KMS-11 (cell line): ENCODE measurements around the gene YWHAQ.

Source experiments
- H2AFZ ChIP-seq: fragments of 200-600 bp; sonication (generic); 2 replicates; pipeline ENCODE4 v1.6.1; 2016; ENCODE audit warnings: antibody characterized with exemption, mixed run types, low read depth
- H3K27ac ChIP-seq: fragments of 200-600 bp; sonication (generic); 2 replicates; pipeline ENCODE4 v1.6.1; 2016; ENCODE audit warnings: mild to moderate bottlenecking, mixed run types
- H3K27me3 ChIP-seq: fragments of 200-600 bp; sonication (generic); 2 replicates; pipeline ENCODE4 v1.6.1; 2017; ENCODE audit warnings: mild to moderate bottlenecking, low read depth, mixed run types, moderate library complexity; ENCODE audit not compliant: insufficient read depth
- H3K36me3 ChIP-seq: fragments of 200-600 bp; sonication (generic); 2 replicates; pipeline ENCODE4 v1.6.1; 2017; ENCODE audit warnings: mild to moderate bottlenecking, mixed run types; ENCODE audit not compliant: insufficient read depth
- H3K4me1 ChIP-seq: fragments of 200-600 bp; sonication (generic); 2 replicates; pipeline ENCODE4 v1.6.1; 2016; ENCODE audit warnings: mild to moderate bottlenecking, low read depth, mixed run types; ENCODE audit not compliant: poor library complexity, severe bottlenecking
- H3K4me2 ChIP-seq: fragments of 200-600 bp; sonication (generic); 2 replicates; pipeline ENCODE4 v1.7.0; 2016; ENCODE audit warnings: mild to moderate bottlenecking, mixed run types
- H3K4me3 ChIP-seq: fragments of 200-600 bp; sonication (generic); IDR thresholded peaks from 2 replicates; pipeline ENCODE4 v1.6.1; 2017; ENCODE audit warnings: low read depth, low read length, mixed read lengths; ENCODE audit not compliant: insufficient read depth
- H3K79me2 ChIP-seq: fragments of 200-600 bp; sonication (generic); 2 replicates; pipeline ENCODE4 v1.6.1; 2016; ENCODE audit warnings: low read depth, mixed run types; ENCODE audit not compliant: insufficient read depth
- H3K9ac ChIP-seq: fragments of 200-600 bp; sonication (generic); 2 replicates; pipeline ENCODE4 v1.6.1; 2016; ENCODE audit warnings: mild to moderate bottlenecking, mixed run types
- H4K20me1 ChIP-seq: fragments of 200-600 bp; sonication (generic); 2 replicates; pipeline ENCODE4 v1.6.1; 2016; ENCODE audit warnings: mild to moderate bottlenecking, mixed run types; ENCODE audit not compliant: insufficient read depth
- TF ChIP-seq, protein P1 (sequence below): fragments of 200-600 bp; sonication (generic); conservative IDR thresholded peaks from 2 replicates; pipeline ENCODE4 v1.6.1; 2017; ENCODE audit warnings: low read depth, mild to moderate bottlenecking, antibody characterized with exemption, low read length, moderate library complexity, mixed read lengths

Gene YWHAQ

DNA sequence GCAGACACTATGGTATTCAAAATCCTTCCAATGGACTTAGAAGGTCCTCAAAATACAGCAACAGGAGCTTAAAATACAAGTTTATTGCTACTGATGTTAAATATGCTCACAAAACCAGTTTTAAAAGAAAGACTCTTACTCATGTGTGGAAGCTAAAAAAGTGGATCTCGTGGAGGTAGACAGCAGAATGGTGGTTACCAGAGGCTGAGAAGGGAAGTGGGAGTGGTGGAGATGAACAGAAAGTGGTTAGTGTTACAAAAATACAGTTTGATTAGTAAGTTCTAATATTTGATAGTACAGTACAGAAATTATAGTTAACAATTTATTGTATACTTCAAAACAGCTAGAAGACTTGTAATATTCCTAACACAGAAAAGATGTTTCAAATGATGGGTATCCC is 87.2 kb downstream of the YWHAQ start:
- Histone ChIP-seq H3K9ac (no peak overlapping the region), H3K27ac (no peak overlapping the region), H3K36me3 (no peaks in the 10 kb centered on the region), H4K20me1 (no peaks in the 10 kb centered on the region), H2AFZ (no peak overlapping the region), H3K27me3 (no peaks in the 10 kb centered on the region), H3K4me3 (no peak overlapping the region), H3K4me2 (no peak overlapping the region), H3K4me1 (peaks cover 29% of the 10 kb centered on the region), H3K79me2 (peaks cover 43% of the 10 kb centered on the region)
- TF ChIP-seq, protein P1, sequence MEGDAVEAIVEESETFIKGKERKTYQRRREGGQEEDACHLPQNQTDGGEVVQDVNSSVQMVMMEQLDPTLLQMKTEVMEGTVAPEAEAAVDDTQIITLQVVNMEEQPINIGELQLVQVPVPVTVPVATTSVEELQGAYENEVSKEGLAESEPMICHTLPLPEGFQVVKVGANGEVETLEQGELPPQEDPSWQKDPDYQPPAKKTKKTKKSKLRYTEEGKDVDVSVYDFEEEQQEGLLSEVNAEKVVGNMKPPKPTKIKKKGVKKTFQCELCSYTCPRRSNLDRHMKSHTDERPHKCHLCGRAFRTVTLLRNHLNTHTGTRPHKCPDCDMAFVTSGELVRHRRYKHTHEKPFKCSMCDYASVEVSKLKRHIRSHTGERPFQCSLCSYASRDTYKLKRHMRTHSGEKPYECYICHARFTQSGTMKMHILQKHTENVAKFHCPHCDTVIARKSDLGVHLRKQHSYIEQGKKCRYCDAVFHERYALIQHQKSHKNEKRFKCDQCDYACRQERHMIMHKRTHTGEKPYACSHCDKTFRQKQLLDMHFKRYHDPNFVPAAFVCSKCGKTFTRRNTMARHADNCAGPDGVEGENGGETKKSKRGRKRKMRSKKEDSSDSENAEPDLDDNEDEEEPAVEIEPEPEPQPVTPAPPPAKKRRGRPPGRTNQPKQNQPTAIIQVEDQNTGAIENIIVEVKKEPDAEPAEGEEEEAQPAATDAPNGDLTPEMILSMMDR: no peak

DNA sequence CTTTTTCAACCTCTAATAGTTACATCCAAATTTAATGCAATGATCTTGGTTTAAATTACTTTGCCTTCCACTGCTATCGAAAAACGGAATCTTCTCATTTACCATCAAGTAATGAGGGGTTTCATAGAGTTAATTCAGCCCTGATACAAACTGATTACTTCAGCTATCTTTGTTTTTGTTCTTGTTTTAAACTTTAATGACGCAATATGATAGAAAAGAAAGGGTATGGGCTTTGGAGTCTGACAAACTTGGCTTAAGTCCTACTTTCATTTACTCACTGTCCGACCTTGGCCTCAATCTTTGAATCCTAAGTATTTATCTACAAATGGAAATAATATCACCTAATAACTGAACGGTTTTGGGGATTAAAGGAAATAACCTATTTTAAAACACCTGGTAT is 91.3 kb downstream of the YWHAQ start:
- no peak overlapping the region for H3K27ac ChIP-seq
- no peaks in the 10 kb centered on the region for H3K27me3 ChIP-seq
- H3K4me2 ChIP-seq: no peak overlapping the region
- no peaks in the 10 kb centered on the region for H3K36me3 ChIP-seq
- H3K79me2 ChIP-seq: peaks cover 9% of the 10 kb centered on the region; the same call in 1 of the 2 replicates
- H3K9ac ChIP-seq: no peak overlapping the region
- H2AFZ ChIP-seq: no peak overlapping the region
- peaks cover 14% of the 10 kb centered on the region for H3K4me1 ChIP-seq
- no peak overlapping the region for H3K4me3 ChIP-seq
- no peaks in the 10 kb centered on the region for H4K20me1 ChIP-seq
- TF ChIP-seq, protein P1: no peak

DNA sequence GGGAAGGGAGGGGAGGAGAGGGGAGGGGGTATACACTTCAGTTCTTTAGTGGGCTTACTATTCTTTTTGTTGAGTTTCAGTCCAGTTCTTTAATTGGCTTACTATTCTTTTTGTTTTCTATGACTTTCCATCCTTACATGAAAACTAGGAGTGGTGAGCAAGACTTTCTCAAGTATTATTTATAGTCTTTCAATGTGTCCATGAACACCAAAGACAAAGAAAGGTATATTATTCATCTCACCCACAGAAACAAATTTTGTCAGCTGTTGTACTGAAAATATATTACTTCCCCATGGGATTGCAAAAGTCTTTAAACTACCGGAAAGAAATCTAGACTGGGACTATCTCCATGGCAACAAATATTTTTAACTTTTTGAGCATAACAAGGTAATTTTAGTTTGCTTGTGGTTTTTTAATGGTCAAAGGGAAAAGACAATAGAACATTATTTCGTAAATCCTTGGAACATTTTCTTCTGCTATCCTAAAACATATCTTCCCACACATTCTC is 92.7 kb downstream of the YWHAQ start:
- Histone ChIP-seq H3K36me3 (no peaks in the 10 kb centered on the region), H3K4me3 (no peak overlapping the region), H3K4me2 (no peak overlapping the region), H3K27me3 (no peaks in the 10 kb centered on the region), H3K4me1 (peaks cover 9% of the 10 kb centered on the region), H3K9ac (no peak overlapping the region), H3K79me2 (peaks cover 4% of the 10 kb centered on the region; the same call in 1 of the 2 replicates), H4K20me1 (no peaks in the 10 kb centered on the region), H2AFZ (no peak overlapping the region), H3K27ac (no peak overlapping the region)
- TF ChIP-seq, protein P1: no peak

DNA sequence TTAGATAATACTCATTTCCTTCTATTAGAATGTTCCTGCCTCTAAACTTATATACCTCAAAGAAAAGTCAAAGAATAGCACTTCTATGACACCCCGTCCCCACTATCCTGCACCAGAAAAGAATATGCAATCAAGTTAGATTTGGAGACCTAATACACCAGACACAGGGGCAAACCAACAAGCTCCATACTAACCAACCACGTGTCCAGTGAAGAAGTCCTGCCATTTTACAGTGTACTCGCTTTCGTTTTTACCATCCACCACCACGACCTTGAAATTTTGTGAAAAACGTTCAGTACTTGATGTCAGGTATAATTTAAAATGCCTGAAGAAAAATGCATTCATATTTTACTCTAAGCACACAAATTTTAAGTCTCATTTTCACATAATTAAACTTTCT is 94.3 kb downstream of the YWHAQ start:
- H3K4me2 ChIP-seq: no peak overlapping the region
- TF ChIP-seq, protein P1: no peak
- no peak overlapping the region for H3K27ac ChIP-seq
- H3K27me3 ChIP-seq: no peaks in the 10 kb centered on the region
- no peak overlapping the region for H3K9ac ChIP-seq
- H3K36me3 ChIP-seq: no peaks in the 10 kb centered on the region
- H3K4me3 ChIP-seq: no peak overlapping the region
- H4K20me1 ChIP-seq: no peaks in the 10 kb centered on the region
- H3K79me2 ChIP-seq: no peaks in the 10 kb centered on the region
- H2AFZ ChIP-seq: no peak overlapping the region
- H3K4me1 ChIP-seq: peaks cover 9% of the 10 kb centered on the region
